SK-N-MC (cell line): ENCODE data around the gene YWHAH.

Experiments used
- EZH2 ChIP-seq: fragments of 200-600 bp; sonication (generic); IDR thresholded peaks from one replicate; pipeline ENCODE4 v1.6.1; 2017; ENCODE audit warnings: antibody characterized with exemption
- POLR2AphosphoS5 ChIP-seq: IDR thresholded peaks from 2 replicates; pipeline ENCODE4 v1.6.1; 2012; ENCODE audit warnings: mild to moderate bottlenecking, low read depth, low read length, borderline replicate concordance

GRCh38 chr22:31937341-31937740 is 7.0 kb upstream of the YWHAH start:
- no peak for TF ChIP-seq POLR2AphosphoS5
- no peak for TF ChIP-seq EZH2
